GM23248 (cell line): Measurements from ENCODE around the gene PTHLH.

ENCODE experiments used
- EZH2 ChIP-seq: fragments of 200-600 bp; sonication (generic); IDR thresholded peaks from 2 replicates; pipeline ENCODE4 v1.6.1; 2018; ENCODE audit warnings: antibody characterized with exemption, mild to moderate bottlenecking; ENCODE audit not compliant: insufficient read depth, poor library complexity, severe bottlenecking
- EZH2phosphoT487 ChIP-seq: fragments of 200-600 bp; sonication (generic); IDR thresholded peaks from 2 replicates; pipeline ENCODE4 v1.6.1; 2018; ENCODE audit warnings: antibody characterized with exemption, moderate library complexity, mild to moderate bottlenecking, low read depth; ENCODE audit not compliant: insufficient read depth

- TF ChIP-seq EZH2phosphoT487, result no peak
- TF ChIP-seq EZH2, result no peak
These were observed 25.6 kb upstream of the PTHLH start for GRCh38 chr12:27998170-27998569.
